SK-N-SH treated with all-trans-retinoic acid at 6 μM for 48 hours (cell line): ENCODE measurements around the gene TOR2A.

Experiments used
- ATAC-seq: fragments of 200-7000 bp; cut with Tn5 transposase; 3 replicates; pipeline ENCODE4 v1.9.1; 2020; ENCODE audit warnings: mild to moderate bottlenecking, moderate library complexity
- ARNTL ChIP-seq: fragments of 450-650 bp; formaldehyde crosslinking; IDR thresholded peaks from 2 replicates; pipeline ENCODE4 v1.5.0; 2020; ENCODE audit warnings: low read depth, mild to moderate bottlenecking, moderate library complexity, borderline replicate concordance
- BACH2 ChIP-seq: fragments of 250-450 bp; sonication (Bioruptor Pico); IDR thresholded peaks from 2 replicates; pipeline ENCODE4 v1.9.0; 2021; ENCODE audit warnings: mild to moderate bottlenecking, borderline replicate concordance
- CSDC2 ChIP-seq: fragments of 250-450 bp; sonication (Bioruptor Pico); IDR thresholded peaks from 2 replicates; pipeline ENCODE4 v1.5.0; 2020; ENCODE audit warnings: mild to moderate bottlenecking, moderate library complexity
- ESRRG ChIP-seq: fragments of 250-450 bp; sonication (Bioruptor Pico); IDR thresholded peaks from 2 replicates; pipeline ENCODE4 v1.6.1; 2021; ENCODE audit warnings: mild to moderate bottlenecking
- ISL1 ChIP-seq: fragments of 250-450 bp; sonication (Bioruptor Pico); IDR thresholded peaks from 2 replicates; pipeline ENCODE4 v2.1.2; 2022; ENCODE audit warnings: mild to moderate bottlenecking, moderate library complexity
- RARB ChIP-seq: fragments of 250-450 bp; sonication (Bioruptor Pico); IDR thresholded peaks from 2 replicates; pipeline ENCODE4 v1.8.0; 2021; ENCODE audit warnings: mild to moderate bottlenecking, moderate library complexity
- SNAI2 ChIP-seq: fragments of 250-450 bp; sonication (Bioruptor Pico); IDR thresholded peaks from 2 replicates; pipeline ENCODE4 v1.5.0; 2020; ENCODE audit warnings: mild to moderate bottlenecking, moderate library complexity
- TCF4 ChIP-seq: fragments of 250-450 bp; sonication (Bioruptor Pico); IDR thresholded peaks from 2 replicates; pipeline ENCODE4 v1.8.0; 2021; ENCODE audit warnings: mild to moderate bottlenecking, moderate library complexity, borderline replicate concordance
- TOX ChIP-seq: fragments of 250-450 bp; sonication (Bioruptor Pico); IDR thresholded peaks from 2 replicates; pipeline ENCODE4 v1.8.0; 2021; ENCODE audit warnings: mild to moderate bottlenecking, moderate library complexity, borderline replicate concordance
- TSHZ2 ChIP-seq: fragments of 250-450 bp; sonication (Bioruptor Pico); IDR thresholded peaks from 2 replicates; pipeline ENCODE4 v1.5.0; 2020; ENCODE audit warnings: mild to moderate bottlenecking, moderate library complexity
- ZC3H10 ChIP-seq: fragments of 250-450 bp; sonication (Bioruptor Pico); IDR thresholded peaks from 2 replicates; pipeline ENCODE4 v1.5.1; 2021; ENCODE audit warnings: mild to moderate bottlenecking, moderate library complexity
- ZFP3 ChIP-seq: fragments of 250-450 bp; sonication (Bioruptor Pico); IDR thresholded peaks from 2 replicates; pipeline ENCODE4 v1.5.0; 2020; ENCODE audit warnings: mild to moderate bottlenecking, moderate library complexity
- ZNF565 ChIP-seq: fragments of 450-650 bp; formaldehyde crosslinking; conservative IDR thresholded peaks from 2 replicates; pipeline ENCODE4 v1.5.0; 2020; ENCODE audit warnings: low read depth, mild to moderate bottlenecking, moderate library complexity
- ZNF70 ChIP-seq: fragments of 450-650 bp; formaldehyde crosslinking; IDR thresholded peaks from 2 replicates; pipeline ENCODE4 v1.5.0; 2020; ENCODE audit warnings: mild to moderate bottlenecking, moderate library complexity
- TF ChIP-seq, protein P1 (sequence below): fragments of 250-450 bp; sonication (Bioruptor Pico); IDR thresholded peaks from 2 replicates; pipeline ENCODE4 v1.8.0; 2021; ENCODE audit warnings: low read depth, mild to moderate bottlenecking, moderate library complexity, borderline replicate concordance
- TF ChIP-seq, protein P2 (sequence below): fragments of 250-450 bp; sonication (Bioruptor Pico); IDR thresholded peaks from 2 replicates; pipeline ENCODE4 v1.8.0; 2020; ENCODE audit warnings: mild to moderate bottlenecking, moderate library complexity, borderline replicate concordance
- TF ChIP-seq, protein P3 (sequence below): fragments of 250-450 bp; sonication (Bioruptor Pico); IDR thresholded peaks from 2 replicates; pipeline ENCODE4 v1.5.1; 2020; ENCODE audit warnings: low read depth, mild to moderate bottlenecking, moderate library complexity
- TF ChIP-seq, protein P4 (sequence below): fragments of 250-450 bp; sonication (Bioruptor Pico); IDR thresholded peaks from 2 replicates; pipeline ENCODE4 v1.5.1; 2021; ENCODE audit warnings: mild to moderate bottlenecking, moderate library complexity

The TOR2A gene

GRCh38 chr9:127712371-127712770 lies 22.7 kb downstream of the TOR2A start:
- TF ChIP-seq, protein P1, sequence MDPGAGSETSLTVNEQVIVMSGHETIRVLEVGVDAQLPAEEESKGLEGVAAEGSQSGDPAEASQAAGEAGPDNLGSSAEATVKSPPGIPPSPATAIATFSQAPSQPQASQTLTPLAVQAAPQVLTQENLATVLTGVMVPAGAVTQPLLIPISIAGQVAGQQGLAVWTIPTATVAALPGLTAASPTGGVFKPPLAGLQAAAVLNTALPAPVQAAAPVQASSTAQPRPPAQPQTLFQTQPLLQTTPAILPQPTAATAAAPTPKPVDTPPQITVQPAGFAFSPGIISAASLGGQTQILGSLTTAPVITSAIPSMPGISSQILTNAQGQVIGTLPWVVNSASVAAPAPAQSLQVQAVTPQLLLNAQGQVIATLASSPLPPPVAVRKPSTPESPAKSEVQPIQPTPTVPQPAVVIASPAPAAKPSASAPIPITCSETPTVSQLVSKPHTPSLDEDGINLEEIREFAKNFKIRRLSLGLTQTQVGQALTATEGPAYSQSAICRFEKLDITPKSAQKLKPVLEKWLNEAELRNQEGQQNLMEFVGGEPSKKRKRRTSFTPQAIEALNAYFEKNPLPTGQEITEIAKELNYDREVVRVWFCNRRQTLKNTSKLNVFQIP, result no peak
- TF ChIP-seq ZFP3 (CRISPR knock-in tag), result no peak
- no peak for TF ChIP-seq ISL1
- TF ChIP-seq, protein P2, sequence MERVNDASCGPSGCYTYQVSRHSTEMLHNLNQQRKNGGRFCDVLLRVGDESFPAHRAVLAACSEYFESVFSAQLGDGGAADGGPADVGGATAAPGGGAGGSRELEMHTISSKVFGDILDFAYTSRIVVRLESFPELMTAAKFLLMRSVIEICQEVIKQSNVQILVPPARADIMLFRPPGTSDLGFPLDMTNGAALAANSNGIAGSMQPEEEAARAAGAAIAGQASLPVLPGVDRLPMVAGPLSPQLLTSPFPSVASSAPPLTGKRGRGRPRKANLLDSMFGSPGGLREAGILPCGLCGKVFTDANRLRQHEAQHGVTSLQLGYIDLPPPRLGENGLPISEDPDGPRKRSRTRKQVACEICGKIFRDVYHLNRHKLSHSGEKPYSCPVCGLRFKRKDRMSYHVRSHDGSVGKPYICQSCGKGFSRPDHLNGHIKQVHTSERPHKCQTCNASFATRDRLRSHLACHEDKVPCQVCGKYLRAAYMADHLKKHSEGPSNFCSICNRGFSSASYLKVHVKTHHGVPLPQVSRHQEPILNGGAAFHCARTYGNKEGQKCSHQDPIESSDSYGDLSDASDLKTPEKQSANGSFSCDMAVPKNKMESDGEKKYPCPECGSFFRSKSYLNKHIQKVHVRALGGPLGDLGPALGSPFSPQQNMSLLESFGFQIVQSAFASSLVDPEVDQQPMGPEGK (CRISPR knock-in tag), result no peak
- TF ChIP-seq, protein P3, sequence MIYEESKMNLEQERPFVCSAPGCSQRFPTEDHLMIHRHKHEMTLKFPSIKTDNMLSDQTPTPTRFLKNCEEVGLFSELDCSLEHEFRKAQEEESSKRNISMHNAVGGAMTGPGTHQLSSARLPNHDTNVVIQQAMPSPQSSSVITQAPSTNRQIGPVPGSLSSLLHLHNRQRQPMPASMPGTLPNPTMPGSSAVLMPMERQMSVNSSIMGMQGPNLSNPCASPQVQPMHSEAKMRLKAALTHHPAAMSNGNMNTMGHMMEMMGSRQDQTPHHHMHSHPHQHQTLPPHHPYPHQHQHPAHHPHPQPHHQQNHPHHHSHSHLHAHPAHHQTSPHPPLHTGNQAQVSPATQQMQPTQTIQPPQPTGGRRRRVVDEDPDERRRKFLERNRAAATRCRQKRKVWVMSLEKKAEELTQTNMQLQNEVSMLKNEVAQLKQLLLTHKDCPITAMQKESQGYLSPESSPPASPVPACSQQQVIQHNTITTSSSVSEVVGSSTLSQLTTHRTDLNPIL (CRISPR knock-in tag), result no peak
- TF ChIP-seq ARNTL (CRISPR knock-in tag), result no peak
- TF ChIP-seq ZC3H10 (CRISPR knock-in tag), result no peak
- TF ChIP-seq TCF4 (CRISPR knock-in tag), result no peak
- no peak for TF ChIP-seq ESRRG (CRISPR knock-in tag)
- TF ChIP-seq BACH2 (CRISPR knock-in tag), result no peak
- no peak for TF ChIP-seq CSDC2 (CRISPR knock-in tag)
- TF ChIP-seq ZNF70 (CRISPR knock-in tag), result no peak
- no peak for TF ChIP-seq RARB (CRISPR knock-in tag)
- TF ChIP-seq, all 23 proteins: peak for 0
- ATAC-seq, result no peak

DNA sequence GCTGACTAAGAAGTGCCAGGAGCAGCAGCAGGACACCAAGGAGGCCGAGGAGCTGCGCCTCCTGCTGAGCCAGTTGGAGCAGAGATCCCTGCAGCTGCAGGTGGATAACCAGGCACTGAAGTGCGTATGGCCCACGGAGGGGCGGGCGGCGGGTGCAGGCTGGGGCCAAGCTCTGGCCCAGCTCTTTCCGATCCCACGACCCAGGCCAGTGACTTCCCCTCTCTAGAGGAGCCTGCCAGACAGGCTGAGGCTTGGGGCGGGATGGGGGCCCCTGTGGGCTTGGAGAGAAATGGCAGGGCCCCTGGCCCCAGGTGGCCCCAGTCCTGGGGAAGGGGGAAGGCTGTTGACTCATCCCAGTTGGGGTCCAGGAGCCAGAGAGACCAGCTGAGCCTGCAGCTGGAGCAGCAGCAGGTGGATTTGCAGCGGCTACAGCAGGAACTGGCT lies 23.2 kb downstream of the TOR2A start:
- ATAC-seq, result no peak
- TF ChIP-seq, protein P4, sequence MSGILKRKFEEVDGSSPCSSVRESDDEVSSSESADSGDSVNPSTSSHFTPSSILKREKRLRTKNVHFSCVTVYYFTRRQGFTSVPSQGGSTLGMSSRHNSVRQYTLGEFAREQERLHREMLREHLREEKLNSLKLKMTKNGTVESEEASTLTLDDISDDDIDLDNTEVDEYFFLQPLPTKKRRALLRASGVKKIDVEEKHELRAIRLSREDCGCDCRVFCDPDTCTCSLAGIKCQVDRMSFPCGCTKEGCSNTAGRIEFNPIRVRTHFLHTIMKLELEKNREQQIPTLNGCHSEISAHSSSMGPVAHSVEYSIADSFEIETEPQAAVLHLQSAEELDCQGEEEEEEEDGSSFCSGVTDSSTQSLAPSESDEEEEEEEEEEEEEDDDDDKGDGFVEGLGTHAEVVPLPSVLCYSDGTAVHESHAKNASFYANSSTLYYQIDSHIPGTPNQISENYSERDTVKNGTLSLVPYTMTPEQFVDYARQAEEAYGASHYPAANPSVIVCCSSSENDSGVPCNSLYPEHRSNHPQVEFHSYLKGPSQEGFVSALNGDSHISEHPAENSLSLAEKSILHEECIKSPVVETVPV (CRISPR knock-in tag), result no peak
- TF ChIP-seq, protein P3 (CRISPR knock-in tag), result no peak
- TF ChIP-seq TOX (CRISPR knock-in tag) (no peak), ESRRG (CRISPR knock-in tag) (no peak), ZNF70 (CRISPR knock-in tag) (no peak), CSDC2 (CRISPR knock-in tag) (no peak)

DNA sequence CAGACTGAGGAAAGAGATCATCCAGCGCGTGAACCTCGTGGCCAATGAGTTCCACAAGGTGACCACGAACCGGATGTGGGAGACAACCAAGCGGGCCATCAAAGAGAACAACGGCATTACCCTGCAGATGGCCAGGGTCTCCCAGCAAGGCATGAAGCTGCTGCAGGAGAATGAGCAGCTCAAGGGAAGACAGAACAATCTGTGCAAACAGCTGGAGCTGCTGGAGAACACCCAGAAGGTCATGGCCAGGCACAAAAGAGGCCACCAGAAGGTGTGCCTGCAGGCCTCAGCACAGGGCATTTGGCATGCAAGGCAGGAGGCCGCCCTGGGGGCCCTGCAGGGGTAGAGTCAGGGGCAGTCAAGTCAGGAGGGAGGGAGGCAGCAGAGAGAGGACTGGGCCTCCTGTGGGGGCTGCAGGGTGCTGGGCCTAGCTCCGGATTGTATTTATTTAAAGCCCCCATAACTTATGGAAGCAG lies 23.8 kb downstream of the TOR2A start:
- ATAC-seq, result no peak
- TF ChIP-seq ZNF565 (CRISPR knock-in tag) (no peak), ZC3H10 (CRISPR knock-in tag) (no peak), BACH2 (CRISPR knock-in tag) (no peak), SNAI2 (CRISPR knock-in tag) (no peak), TSHZ2 (CRISPR knock-in tag) (no peak), RARB (CRISPR knock-in tag) (no peak), ZFP3 (CRISPR knock-in tag) (no peak)
- TF ChIP-seq, protein P4 (CRISPR knock-in tag), result no peak
- TF ChIP-seq, protein P3 (CRISPR knock-in tag), result no peak
- TF ChIP-seq, protein P2 (CRISPR knock-in tag), result no peak
